T-cell (primary cell): ENCODE data around the gene TSPAN2. TPM values are rescaled to one million over a fixed set of nuclear protein-coding genes. Genes with fewer than 3 reads are reported as not detected.

Experiments
- ATAC-seq, 4 experiments: fragments of 200-7000 bp in 3 of 4; fragments of 150-1000 bp in 1 of 4; cut with Tn5 transposase; replicated peaks in 1 of 4; 1 replicate in 3 of 4; 2 replicates in 1 of 4; pipeline ENCODE4 v1.10.0; 2021; ENCODE audit warnings: moderate library complexity in 3 of 4, mild to moderate bottlenecking in 2 of 4, moderate number of reproducible peaks in 1 of 4
- CTCF ChIA-PET, 2 donors: fragments of 300-600 bp; sonication (Branson Sonifier 250); formaldehyde crosslinking; loops; one replicate each; lab custom pipeline; 2022; ENCODE audit warnings: antibody characterized with exemption in 2 of 2; lab: Charles Lee
- POLR2A ChIA-PET, 2 donors: fragments of 300-600 bp; sonication (Branson Sonifier 250); formaldehyde crosslinking; loops; one replicate each; lab custom pipeline; 2022; ENCODE audit warnings: antibody characterized with exemption in 2 of 2; lab: Charles Lee
- DNase-seq, 35 experiments: peaks; one replicate each; pipeline versions ENCODE4 v3.0.0 to v3.0.0-alpha.2; 2013 to 2023
- H3K27ac ChIP-seq: one replicate; pipeline ENCODE4 v1.5.1; 2013; ENCODE audit warnings: low read length
- H3K27me3 ChIP-seq, 2 experiments: replicated peaks in 1 of 2; 1 replicate in 1 of 2; 2 replicates in 1 of 2; pipeline versions ENCODE4 v1.6.1 to v1.7.0; 2013; ENCODE audit warnings: low read length in 1 of 2, mixed read lengths in 1 of 2; ENCODE audit not compliant: control insufficient read depth in 2 of 2, insufficient read depth in 2 of 2; ENCODE audit errors: extremely low read depth in 1 of 2
- H3K36me3 ChIP-seq, 2 donors: 1 replicate in 1 of 2; 2 replicates in 1 of 2; pipeline versions ENCODE4 v1.6.1 to v1.7.0; 2013; ENCODE audit warnings: low read length in 1 of 2; ENCODE audit not compliant: control insufficient read depth in 2 of 2, insufficient read depth in 1 of 2; ENCODE audit errors: extremely low read depth in 1 of 2
- H3K4me1 ChIP-seq, 2 experiments: 1 replicate in 1 of 2; 2 replicates in 1 of 2; pipeline versions ENCODE4 v1.6.1 to v1.7.0; 2013; ENCODE audit warnings: low read length in 2 of 2, mixed read lengths in 1 of 2; ENCODE audit not compliant: insufficient read depth in 2 of 2, control insufficient read depth in 1 of 2; ENCODE audit errors: extremely low read depth in 1 of 2
- H3K4me3 ChIP-seq, 2 donors: 1 replicate in 1 of 2; 2 replicates in 1 of 2; pipeline versions ENCODE4 v1.5.1 to v1.7.0; 2013; ENCODE audit warnings: mild to moderate bottlenecking in 2 of 2, low read length in 1 of 2, moderate library complexity in 1 of 2; ENCODE audit not compliant: control insufficient read depth in 1 of 2; ENCODE audit errors: extremely low read depth in 1 of 2
- H3K9me3 ChIP-seq: 2 replicates; pipeline ENCODE4 v1.7.0; 2013
- H3K27ac Mint-ChIP-seq, 2 donors: one replicate each; pipeline ENCODE4 v1.8.0; 2020 to 2021; ENCODE audit warnings: mild to moderate bottlenecking in 2 of 2, mixed read lengths in 2 of 2
- H3K27me3 Mint-ChIP-seq, 2 donors: one replicate each; pipeline ENCODE4 v1.8.0; 2021 to 2022; ENCODE audit warnings: mixed read lengths in 2 of 2
- H3K36me3 Mint-ChIP-seq: one replicate; pipeline ENCODE4 v1.8.0; 2021; ENCODE audit warnings: mixed read lengths
- H3K4me1 Mint-ChIP-seq, 3 donors: one replicate each; pipeline ENCODE4 v1.8.0; 2020 to 2022; ENCODE audit warnings: mixed read lengths in 3 of 3, mild to moderate bottlenecking in 1 of 3
- H3K4me3 Mint-ChIP-seq, 3 donors: one replicate each; pipeline ENCODE4 v1.8.0; 2020 to 2022; ENCODE audit warnings: mild to moderate bottlenecking in 3 of 3, mixed read lengths in 3 of 3, moderate library complexity in 3 of 3
- H3K9me3 Mint-ChIP-seq, 3 donors: one replicate each; pipeline ENCODE4 v1.8.0; 2020 to 2022; ENCODE audit warnings: mixed read lengths in 3 of 3
- WGBS: methylation state at CpG from one replicate; pipeline ENCODE4 v1.1.5; 2013; ENCODE audit warnings: missing lambda C conversion rate; ENCODE audit not compliant: insufficient coverage; 5-methylcytosine and 5-hydroxymethylcytosine counted together
- total RNA-seq, 35 experiments: library from RNA in 6 of 35; stranded (reverse) in 6 of 35; fragments of 120-200 nt in 1 of 35; gene quantifications; one replicate each; pipeline versions ENCODE4 v1.2.1 to v1.2.4 and lab custom pipeline; 2013 to 2026

Gene TSPAN2
- total RNA-seq, 5 donors from 2014 or later (not counting 1 experiment from before 2014, with no cell fraction given): 2.1 to 8.7 (median 4.0) TPM

GRCh38 chr1:115063228-115063901, 25.9 kb downstream of the TSPAN2 start:
- peak in 27 of 35 experiments; percentile 12 to 80 (median 34) for DNase-seq
- Mint-ChIP-seq H3K27me3 (no peaks in the 10 kb centered on the region), H3K36me3 (peaks cover 8% of the 10 kb centered on the region), H3K4me3 (peak overlapping the region; percentile 63 to 75 (median 69)), H3K9me3 (peaks cover 0 to 3% (median 0%) of the 10 kb centered on the region in 3 donors), H3K4me1 (peaks cover 45 to 49% (median 47%) of the 10 kb centered on the region in 3 donors), H3K27ac (peak overlapping the region; percentile 93 to 100)
- peak; percentile 55 to 68 (median 63) for ATAC-seq
- 10% methylated on average over 2 of the region's 7 CpGs for WGBS
- Histone ChIP-seq H3K36me3 (no peaks in the 10 kb centered on the region), H3K27me3 (no peaks in the 10 kb centered on the region), H3K4me3 (peak overlapping the region; percentile 15 to 27), H3K9me3 (no peaks in the 10 kb centered on the region), H3K27ac (peak overlapping the region; percentile 93), H3K4me1 (peaks cover 22 to 33% of the 10 kb centered on the region in 2 experiments)
- CTCF ChIA-PET: interaction anchor here (1.0 to 1.2 kb wide), 3 partner anchors 10 to 49 kb away, joined by 3 to 7 read pairs (median 3); no protein-coding TSS in a partner anchor
- POLR2A ChIA-PET: interaction anchor here (0.7 to 1.6 kb wide), 3 partner anchors 19 to 1117 kb away, joined by 3 to 5 read pairs (median 4); no protein-coding TSS in a partner anchor

GRCh38 chr1:115062542-115063004, 26.7 kb downstream of the TSPAN2 start:
- H3K27me3 ChIP-seq: no peaks in the 10 kb centered on the region
- ChIA-PET CTCF (interaction anchor here (1.2 to 1.6 kb wide), 2 partner anchors 9 to 10 kb away, joined by 3 read pairs; no protein-coding TSS in a partner anchor), POLR2A (no interaction called here)
- no peaks in the 10 kb centered on the region for H3K9me3 ChIP-seq
- peak; percentile 96 to 98 (median 96) for ATAC-seq
- peaks cover 0 to 4% of the 10 kb centered on the region in 2 donors for H3K36me3 ChIP-seq
- H3K27ac ChIP-seq: peak overlapping the region; percentile 93
- Mint-ChIP-seq H3K9me3 (peaks cover 0 to 3% (median 0%) of the 10 kb centered on the region in 3 donors), H3K27ac (peak overlapping the region; percentile 93 to 100), H3K4me3 (peak overlapping the region; percentile 63 to 75 (median 69)), H3K4me1 (peaks cover 45 to 49% (median 47%) of the 10 kb centered on the region in 3 donors), H3K36me3 (peaks cover 10% of the 10 kb centered on the region), H3K27me3 (no peaks in the 10 kb centered on the region)
- H3K4me1 ChIP-seq: peaks cover 22 to 33% of the 10 kb centered on the region in 2 experiments
- H3K4me3 ChIP-seq: peak overlapping the region; percentile 15 to 27
- 0% methylated on average over 1 of the region's 7 CpGs for WGBS
- DNase-seq: peak; percentile 81 to 99 (median 96)

- DNase-seq (no peak), ATAC-seq (no peak)
- CTCF ChIA-PET: no interaction called here
- Histone ChIP-seq H3K36me3 (peaks cover 0 to 4% of the 10 kb centered on the region in 2 donors), H3K9me3 (no peaks in the 10 kb centered on the region), H3K4me1 (peaks cover 22 to 33% of the 10 kb centered on the region in 2 experiments), H3K4me3 (no peak overlapping the region), H3K27ac (no peak overlapping the region), H3K27me3 (no peaks in the 10 kb centered on the region)
- Mint-ChIP-seq H3K27me3 (no peaks in the 10 kb centered on the region), H3K36me3 (peaks cover 10% of the 10 kb centered on the region), H3K9me3 (peaks cover 0 to 3% (median 0%) of the 10 kb centered on the region in 3 donors), H3K27ac (no peak overlapping the region), H3K4me1 (peaks cover 43 to 45% (median 43%) of the 10 kb centered on the region in 3 donors), H3K4me3 (peak overlapping the region in 1 of 3 donors; percentile 5)
- POLR2A ChIA-PET: no interaction called here
- no CpG with 5 or more reads among the region's 4 CpGs for WGBS
Measured at GRCh38 chr1:115060501-115060900, 28.8 kb downstream of the TSPAN2 start.

GRCh38 chr1:115059316-115059715, 30.0 kb downstream of the TSPAN2 start:
- no peak for ATAC-seq

GRCh38 chr1:115057661-115058254, 31.5 kb downstream of the TSPAN2 start:
- POLR2A ChIA-PET: no interaction called here
- no peaks in the 10 kb centered on the region for H3K27me3 Mint-ChIP-seq
- H3K9me3 Mint-ChIP-seq: no peaks in the 10 kb centered on the region

More at GRCh38 chr1:115059316-115059715, 30.0 kb downstream of the TSPAN2 start:
- WGBS: no CpG with 5 or more reads among the region's 2 CpGs
- H3K36me3 Mint-ChIP-seq: peaks cover 13% of the 10 kb centered on the region
- Histone ChIP-seq H3K36me3 (peaks cover 0 to 4% of the 10 kb centered on the region in 2 donors), H3K4me1 (peaks cover 19 to 26% of the 10 kb centered on the region in 2 experiments), H3K4me3 (no peak overlapping the region), H3K27me3 (no peaks in the 10 kb centered on the region), H3K9me3 (no peaks in the 10 kb centered on the region), H3K27ac (no peak overlapping the region)
- DNase-seq: no peak
- H3K27me3 Mint-ChIP-seq: no peaks in the 10 kb centered on the region
- ChIA-PET CTCF (interaction anchor here in 1 of 2 donors (1.1 kb wide), 1 partner anchor 11 kb away, joined by 4 read pairs; no protein-coding TSS in a partner anchor), POLR2A (interaction anchor here in 1 of 2 donors (0.7 kb wide), 1 partner anchor 13 kb away, joined by 3 read pairs; no protein-coding TSS in a partner anchor)
- H3K9me3 Mint-ChIP-seq: peaks cover 0 to 3% (median 0%) of the 10 kb centered on the region in 3 donors
- no peak overlapping the region for H3K27ac Mint-ChIP-seq
- no peak overlapping the region for H3K4me3 Mint-ChIP-seq
- H3K4me1 Mint-ChIP-seq: peaks cover 37 to 39% (median 39%) of the 10 kb centered on the region in 3 donors

GRCh38 chr1:115056395-115056798, 32.9 kb downstream of the TSPAN2 start:
- H3K27ac Mint-ChIP-seq: no peak overlapping the region
- no peaks in the 10 kb centered on the region for H3K27me3 Mint-ChIP-seq
- POLR2A ChIA-PET: interaction anchor here in 1 of 2 donors (0.6 kb wide), 2 partner anchors 43 to 466 kb away, joined by 3 to 5 read pairs; no protein-coding TSS in a partner anchor
- ATAC-seq (no peak), DNase-seq (no peak)
- peaks cover 0 to 4% of the 10 kb centered on the region in 2 donors for H3K36me3 ChIP-seq
- CTCF ChIA-PET: no interaction called here
- WGBS: 95% methylated on average over 9 of the region's 9 CpGs
- H3K36me3 Mint-ChIP-seq: peaks cover 13% of the 10 kb centered on the region
- H3K9me3 Mint-ChIP-seq: no peaks in the 10 kb centered on the region
- H3K27ac ChIP-seq: no peak overlapping the region
- H3K4me1 Mint-ChIP-seq: peaks cover 8 to 12% (median 10%) of the 10 kb centered on the region in 3 donors
- H3K4me3 ChIP-seq: no peak overlapping the region
- no peaks in the 10 kb centered on the region for H3K9me3 ChIP-seq
- peaks cover 0 to 3% of the 10 kb centered on the region in 2 experiments for H3K4me1 ChIP-seq
- no peaks in the 10 kb centered on the region for H3K27me3 ChIP-seq
- no peak overlapping the region for H3K4me3 Mint-ChIP-seq

More at GRCh38 chr1:115057661-115058254, 31.5 kb downstream of the TSPAN2 start:
- Histone ChIP-seq H3K27me3 (no peaks in the 10 kb centered on the region), H3K4me3 (no peak overlapping the region), H3K27ac (no peak overlapping the region), H3K4me1 (peaks cover 11 to 13% of the 10 kb centered on the region in 2 experiments), H3K9me3 (no peaks in the 10 kb centered on the region), H3K36me3 (peaks cover 0 to 4% of the 10 kb centered on the region in 2 donors)
- CTCF ChIA-PET: interaction anchor here in 1 of 2 donors (0.7 to 0.9 kb wide), 2 partner anchors 41 to 50 kb away, joined by 3 read pairs; no protein-coding TSS in a partner anchor
- Mint-ChIP-seq H3K36me3 (peaks cover 13% of the 10 kb centered on the region), H3K4me1 (peaks cover 22 to 26% (median 23%) of the 10 kb centered on the region in 3 donors), H3K27ac (no peak overlapping the region), H3K4me3 (no peak overlapping the region)
- no peak for ATAC-seq
- WGBS: 99% methylated on average over 6 of the region's 6 CpGs
- DNase-seq: no peak
